Body of pancreas (tissue), 4 donors: ENCODE measurements around the gene RASGRP3. TPM values are rescaled to one million over a fixed set of nuclear protein-coding genes. Genes with fewer than 3 reads are reported as not detected.

Experiments used
- ATAC-seq: fragments of 150-250 bp; one replicate; pipeline ENCODE4 v1.9.1; 2016
- DNase-seq, 4 donors: peaks; one replicate each; pipeline ENCODE4 v3.0.0-alpha.2; 2019
- H3K27ac ChIP-seq, 4 donors: fragments of 200-600 bp; sonication (generic); 1 replicate in 3 of 4; 2 replicates in 1 of 4; pipeline versions ENCODE4 v1.5.1 to v1.6.1; 2016 to 2019; ENCODE audit warnings: mild to moderate bottlenecking in 1 of 4, mixed read lengths in 1 of 4, moderate library complexity in 1 of 4
- H3K27me3 ChIP-seq, 2 donors: fragments of 200-600 bp; sonication (generic); one replicate each; pipeline ENCODE4 v1.6.0; 2016; ENCODE audit warnings: mild to moderate bottlenecking in 1 of 2
- H3K36me3 ChIP-seq, 2 donors: fragments of 200-600 bp; sonication (generic); replicated peaks in 1 of 2; 2 replicates each; pipeline ENCODE4 v1.5.1; 2016; ENCODE audit warnings: low read depth in 2 of 2; ENCODE audit not compliant: insufficient read depth in 1 of 2
- H3K4me1 ChIP-seq: fragments of 200-600 bp; sonication (generic); one replicate; pipeline ENCODE4 v1.6.0; 2016
- H3K4me3 ChIP-seq, 2 donors: fragments of 200-600 bp; sonication (generic); 1 replicate in 1 of 2; 2 replicates in 1 of 2; pipeline ENCODE4 v1.5.1; 2016 to 2019
- H3K9me3 ChIP-seq, 3 donors: fragments of 200-600 bp; sonication (generic); 1 replicate in 2 of 3; 2 replicates in 1 of 3; pipeline ENCODE4 v1.5.1; 2016
- CTCF ChIP-seq, 7 experiments: fragments of 450-650 bp in 4 of 7; fragments of 200-600 bp in 3 of 7; sonication (generic) in 3 of 7; IDR thresholded peaks; one replicate each; pipeline ENCODE4 v1.5.1; 2016 to 2019; ENCODE audit warnings: antibody characterized with exemption in 7 of 7
- POLR2A ChIP-seq, 3 donors: fragments of 450-650 bp; IDR thresholded peaks; one replicate each; pipeline ENCODE4 v1.6.1; 2016; ENCODE audit warnings: antibody characterized with exemption in 3 of 3, mild to moderate bottlenecking in 2 of 3
- WGBS, 2 donors: methylation state at CpG; one replicate each; pipeline ENCODE4 v1.1.5; 2017; 5-methylcytosine and 5-hydroxymethylcytosine counted together
- intact Hi-C: fragments of 100-400 bp; cut with DNase I; formaldehyde crosslinking; loops from one replicate; pipeline ENCODE4 v1.15.1; 2023
- total RNA-seq, 2 donors: library from RNA; depleted of rRNA; stranded (reverse); fragments of >200 nt; gene quantifications; one replicate each; pipeline ENCODE4 v1.1.0, GENCODE V29; 2016

The RASGRP3 gene
- total RNA-seq, 2 donors from 2014 or later = 3.9 to 22.1 TPM

GRCh38 chr2:33485051-33485450 is 8.6 kb downstream of the RASGRP3 start:
- peak overlapping the region in 1 of 4 donors; percentile 41 for H3K27ac ChIP-seq
- ATAC-seq (no peak), DNase-seq (no peak)
- H3K9me3 ChIP-seq = no peaks in the 10 kb centered on the region
- H3K36me3 ChIP-seq = no peaks in the 10 kb centered on the region
- H3K4me1 ChIP-seq = no peaks in the 10 kb centered on the region
- 73 to 93% methylated on average over 2 of the region's 2 CpGs for WGBS, 2 donors
- H3K27me3 ChIP-seq = no peaks in the 10 kb centered on the region
- no peak for TF ChIP-seq CTCF (IDR thresholded peaks at IDR 0.05)
- no peak for TF ChIP-seq POLR2A (IDR thresholded peaks at IDR 0.05)
- no peak overlapping the region for H3K4me3 ChIP-seq
- intact Hi-C loops = loop anchor here (10.0 kb wide), 1 partner anchor 110 kb away; the partner anchor contains the start of gene FAM98A

GRCh38 chr2:33486544-33486943 is 10.1 kb downstream of the RASGRP3 start:
- H3K4me1 ChIP-seq = no peaks in the 10 kb centered on the region
- ATAC-seq = no peak
- H3K4me3 ChIP-seq = no peak overlapping the region
- DNase-seq = no peak
- H3K9me3 ChIP-seq = no peaks in the 10 kb centered on the region
- TF ChIP-seq POLR2A (IDR thresholded peaks at IDR 0.05) (no peak), CTCF (IDR thresholded peaks at IDR 0.05) (no peak)
- WGBS, 2 donors = 95 to 96% methylated on average over 3 of the region's 3 CpGs
- no peak overlapping the region for H3K27ac ChIP-seq
- intact Hi-C loops = loop anchor here (10.0 kb wide), 1 partner anchor 108 kb away; the partner anchor contains the start of gene FAM98A
- H3K27me3 ChIP-seq = no peaks in the 10 kb centered on the region
- no peaks in the 10 kb centered on the region for H3K36me3 ChIP-seq

- H3K27ac ChIP-seq = no peak overlapping the region
- TF ChIP-seq CTCF (IDR thresholded peaks at IDR 0.05) (no peak), POLR2A (IDR thresholded peaks at IDR 0.05) (no peak)
- H3K36me3 ChIP-seq = no peaks in the 10 kb centered on the region
- no peaks in the 10 kb centered on the region for H3K9me3 ChIP-seq
- DNase-seq (no peak), ATAC-seq (no peak)
- no peak overlapping the region for H3K4me3 ChIP-seq
- 85% methylated on average over 2 of the region's 2 CpGs for WGBS, 2 donors
- intact Hi-C loops = loop anchor here (10.0 kb wide), 1 partner anchor 107 kb away; the partner anchor contains the start of gene FAM98A
- no peaks in the 10 kb centered on the region for H3K4me1 ChIP-seq
- no peaks in the 10 kb centered on the region for H3K27me3 ChIP-seq
These were observed 11.8 kb downstream of the RASGRP3 start for GRCh38 chr2:33488178-33488690.

GRCh38 chr2:33488715-33489540 is 12.5 kb downstream of the RASGRP3 start:
- DNase-seq = no peak
- Histone ChIP-seq H3K4me3 (no peak overlapping the region), H3K27ac (no peak overlapping the region), H3K9me3 (no peaks in the 10 kb centered on the region), H3K4me1 (no peaks in the 10 kb centered on the region), H3K36me3 (no peaks in the 10 kb centered on the region), H3K27me3 (no peaks in the 10 kb centered on the region)
- intact Hi-C loops = loop anchor here (10.0 kb wide), 1 partner anchor 106 kb away; the partner anchor contains the start of gene FAM98A
- no peak for ATAC-seq
- TF ChIP-seq POLR2A (IDR thresholded peaks at IDR 0.05) (no peak), CTCF (IDR thresholded peaks at IDR 0.05) (no peak)
- 82% methylated on average over 8 of the region's 8 CpGs for WGBS, 2 donors
